ENCODE data around the gene IL17C.
"Not testable (repeated sequence)": the region's sequence is repeated elsewhere in the genome, so short reads cannot be mapped to it uniquely, and the experiment has no call there.

IL17C gene

GRCh38 chr16:88658714-88659113, 20.3 kb downstream of the IL17C start:
- DNase-seq (ENCODE audit: low read depth in 4 of 4, low spot score in 1 of 4) = no peak

GRCh38 chr16:88659160-88659559, 20.8 kb downstream of the IL17C start:
- DNase-seq (ENCODE audit: low read depth in 4 of 4, low spot score in 1 of 4) = no peak

- DNase-seq (ENCODE audit: low read depth in 4 of 4, low spot score in 1 of 4) = no peak
These were observed 23.1 kb downstream of the IL17C start for GRCh38 chr16:88661468-88661867.

GRCh38 chr16:88662222-88662842, 24.0 kb downstream of the IL17C start:
- DNase-seq (ENCODE audit: low read depth in 4 of 4, low spot score in 1 of 4) = no peak

GRCh38 chr16:88662843-88663606, 24.7 kb downstream of the IL17C start, which contains the start of gene MVD:
TSS of gene MVD (minus strand) at chr16:88663091. CDS start at chr16:88663080, 11 bp downstream.
- DNase-seq (ENCODE audit: low read depth in 4 of 4, low spot score in 1 of 4) = peak; percentile 78 to 93 (median 84)

- DNase-seq (ENCODE audit: low read depth in 4 of 4, low spot score in 1 of 4) = no peak
These were observed 26.8 kb downstream of the IL17C start for GRCh38 chr16:88665148-88665547.

- no peak for DNase-seq (ENCODE audit: low read depth in 4 of 4, low spot score in 1 of 4)
These were observed 27.2 kb downstream of the IL17C start for GRCh38 chr16:88665570-88665969.

GRCh38 chr16:88667461-88667860, 29.1 kb downstream of the IL17C start:
- no peak for DNase-seq (ENCODE audit: low read depth in 4 of 4, low spot score in 1 of 4)

GRCh38 chr16:88669493-88669892, 31.1 kb downstream of the IL17C start:
- DNase-seq (ENCODE audit: low read depth in 4 of 4, low spot score in 1 of 4) = not testable (repeated sequence)

GRCh38 chr16:88669980-88670379, 31.6 kb downstream of the IL17C start:
- DNase-seq (ENCODE audit: low read depth in 4 of 4, low spot score in 1 of 4) = no peak

GRCh38 chr16:88671806-88672205, 33.4 kb downstream of the IL17C start:
- DNase-seq (ENCODE audit: low read depth in 4 of 4, low spot score in 1 of 4) = no peak

GRCh38 chr16:88672776-88673175, 34.4 kb downstream of the IL17C start:
- no peak for DNase-seq (ENCODE audit: low read depth in 4 of 4, low spot score in 1 of 4)

- DNase-seq (ENCODE audit: low read depth in 4 of 4, low spot score in 1 of 4) = no peak
These were observed 35.5 kb downstream of the IL17C start for GRCh38 chr16:88673716-88674379.

GRCh38 chr16:88676502-88677242, 38.3 kb downstream of the IL17C start:
- DNase-seq (ENCODE audit: low read depth in 4 of 4, low spot score in 1 of 4) = no peak

- no peak for DNase-seq (ENCODE audit: low read depth in 4 of 4, low spot score in 1 of 4)
These were observed 39.3 kb downstream of the IL17C start for GRCh38 chr16:88677721-88678120.

GRCh38 chr16:88678224-88678979, 40.0 kb downstream of the IL17C start:
- no peak for DNase-seq (ENCODE audit: low read depth in 4 of 4, low spot score in 1 of 4)

- no peak for DNase-seq (ENCODE audit: low read depth in 4 of 4, low spot score in 1 of 4)
These were observed 42.2 kb downstream of the IL17C start for GRCh38 chr16:88680554-88681083.

GRCh38 chr16:88681084-88681680, 42.8 kb downstream of the IL17C start:
- DNase-seq (ENCODE audit: low read depth in 4 of 4, low spot score in 1 of 4) = peak in 1 of 4 experiments; percentile 52

GRCh38 chr16:88681709-88682451, 43.5 kb downstream of the IL17C start:
- DNase-seq (ENCODE audit: low read depth in 4 of 4, low spot score in 1 of 4) = peak in 1 of 4 experiments; percentile 64

All from stimulated activated CD4-positive, alpha-beta T cell treated with anti-CD3 and anti-CD28 coated beads, Interleukin-1b, Interleukin-23, amount 100 ng/mL, for 24 hours (primary cell).